Upper lobe of left lung (tissue), 4 donors: ENCODE measurements around the gene MTHFD1L.

ENCODE experiments used
- EP300 ChIP-seq, 4 donors: sonication (generic); formaldehyde crosslinking; IDR thresholded peaks; one replicate each; pipeline ENCODE4 v1.5.1; 2017; ENCODE audit warnings: antibody characterized with exemption in 4 of 4, control low read depth in 2 of 4
- POLR2A ChIP-seq, 4 donors: fragments of 450-650 bp; IDR thresholded peaks; one replicate each; pipeline ENCODE4 v1.5.1; 2016 to 2017; ENCODE audit warnings: antibody characterized with exemption in 4 of 4, mild to moderate bottlenecking in 2 of 4
- TF ChIP-seq, protein P1 (sequence below), 6 experiments: fragments of 450-650 bp in 4 of 6; fragments of 200-600 bp in 2 of 6; sonication (generic) in 2 of 6; IDR thresholded peaks; one replicate each; pipeline ENCODE4 v1.5.1; 2016 to 2019; ENCODE audit warnings: antibody characterized with exemption in 6 of 6

DNA sequence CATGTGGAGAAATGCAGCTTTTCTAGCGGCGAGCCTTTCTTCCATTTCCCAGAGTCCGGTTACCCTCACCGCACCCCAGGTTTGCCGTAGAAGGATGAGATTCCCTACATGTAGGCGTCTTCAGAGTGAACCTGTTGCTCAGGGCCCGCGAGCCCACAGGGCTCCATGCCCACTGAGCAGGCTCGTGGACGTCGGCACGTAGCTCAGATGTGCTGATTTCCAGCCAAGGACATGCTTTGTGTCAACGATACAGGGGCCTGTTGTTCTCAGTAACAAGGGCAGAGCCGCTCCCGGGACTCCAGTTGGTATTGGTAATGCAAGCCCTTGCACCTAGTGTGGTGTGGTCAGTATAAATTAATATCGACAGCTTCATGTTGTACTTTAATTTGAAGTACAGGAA, 159.6 kb downstream of the MTHFD1L start:
- TF ChIP-seq EP300 (IDR thresholded peaks at IDR 0.05): no peak
- TF ChIP-seq, protein P1, sequence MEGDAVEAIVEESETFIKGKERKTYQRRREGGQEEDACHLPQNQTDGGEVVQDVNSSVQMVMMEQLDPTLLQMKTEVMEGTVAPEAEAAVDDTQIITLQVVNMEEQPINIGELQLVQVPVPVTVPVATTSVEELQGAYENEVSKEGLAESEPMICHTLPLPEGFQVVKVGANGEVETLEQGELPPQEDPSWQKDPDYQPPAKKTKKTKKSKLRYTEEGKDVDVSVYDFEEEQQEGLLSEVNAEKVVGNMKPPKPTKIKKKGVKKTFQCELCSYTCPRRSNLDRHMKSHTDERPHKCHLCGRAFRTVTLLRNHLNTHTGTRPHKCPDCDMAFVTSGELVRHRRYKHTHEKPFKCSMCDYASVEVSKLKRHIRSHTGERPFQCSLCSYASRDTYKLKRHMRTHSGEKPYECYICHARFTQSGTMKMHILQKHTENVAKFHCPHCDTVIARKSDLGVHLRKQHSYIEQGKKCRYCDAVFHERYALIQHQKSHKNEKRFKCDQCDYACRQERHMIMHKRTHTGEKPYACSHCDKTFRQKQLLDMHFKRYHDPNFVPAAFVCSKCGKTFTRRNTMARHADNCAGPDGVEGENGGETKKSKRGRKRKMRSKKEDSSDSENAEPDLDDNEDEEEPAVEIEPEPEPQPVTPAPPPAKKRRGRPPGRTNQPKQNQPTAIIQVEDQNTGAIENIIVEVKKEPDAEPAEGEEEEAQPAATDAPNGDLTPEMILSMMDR (IDR thresholded peaks at IDR 0.05): no peak
- TF ChIP-seq POLR2A (IDR thresholded peaks at IDR 0.05): no peak
